ENCODE measurements around the gene OR13A1.

GRCh38 chr10:45255706-45256105 is 59.7 kb downstream of the OR13A1 start:
- TF ChIP-seq CTCF (conservative IDR thresholded peaks at IDR 0.05; ENCODE audit: low read depth, low read length) (no peak), EZH2 (IDR thresholded peaks at IDR 0.05; ENCODE audit: borderline replicate concordance, low read depth, low read length, poor library complexity, severe bottlenecking) (no peak)
